GM21360 (cell line): ENCODE data around the gene ZNF385A.
A peak's percentile ranks its signal among the peaks of the same experiment; 100 is the strongest.

ENCODE experiments used
- ATAC-seq: cut with Tn5 transposase; IDR thresholded peaks from one replicate; pipeline ENCODE4 v1.9.1; 2021; ENCODE audit warnings: mild to moderate bottlenecking, moderate library complexity; ENCODE audit not compliant: unreplicated experiment

Gene ZNF385A

GRCh38 chr12:54384591-54385041 lies at the start of gene ZNF385A:
TSS of gene ZNF385A (minus strand) at chr12:54384733. CDS start at chr12:54384514, 219 bp downstream.
- peak; percentile 50 for ATAC-seq

- ATAC-seq = no peak
Observed at GRCh38 chr12:54432815-54433164, 48.3 kb upstream of the ZNF385A start.

GRCh38 chr12:54431911-54432814 lies 47.6 kb upstream of the ZNF385A start:
- ATAC-seq = no peak

- no peak for ATAC-seq
Observed at GRCh38 chr12:54430471-54431069, 46.0 kb upstream of the ZNF385A start.

- ATAC-seq = no peak
Observed at GRCh38 chr12:54429014-54429471, 44.5 kb upstream of the ZNF385A start.

GRCh38 chr12:54428050-54429013 lies 43.8 kb upstream of the ZNF385A start:
- no peak for ATAC-seq

GRCh38 chr12:54427106-54427505 lies 42.6 kb upstream of the ZNF385A start:
- ATAC-seq = no peak

GRCh38 chr12:54426690-54427089 lies 42.2 kb upstream of the ZNF385A start:
- no peak for ATAC-seq

- no peak for ATAC-seq
Observed at GRCh38 chr12:54425702-54426101, 41.2 kb upstream of the ZNF385A start.

- no peak for ATAC-seq
Observed at GRCh38 chr12:54424224-54424623, 39.7 kb upstream of the ZNF385A start.

- ATAC-seq = no peak
Observed at GRCh38 chr12:54423816-54424150, 39.2 kb upstream of the ZNF385A start.

- ATAC-seq = no peak
Observed at GRCh38 chr12:54421879-54422250, 37.3 kb upstream of the ZNF385A start.

- no peak for ATAC-seq
Observed at GRCh38 chr12:54421175-54421878, 36.8 kb upstream of the ZNF385A start.

GRCh38 chr12:54420766-54421144 lies 36.2 kb upstream of the ZNF385A start:
- ATAC-seq = no peak

- ATAC-seq = no peak
Observed at GRCh38 chr12:54419088-54419887, 34.8 kb upstream of the ZNF385A start, which contains the start of gene ITGA5. TSS of gene ITGA5 (minus strand) at chr12:54419266. CDS start at chr12:54419198, 68 bp downstream.

- ATAC-seq = no peak
Observed at GRCh38 chr12:54418441-54419087, 34.0 kb upstream of the ZNF385A start.

GRCh38 chr12:54417712-54418440 lies 33.3 kb upstream of the ZNF385A start:
- no peak for ATAC-seq
